Endothelial cell of umbilical vein (primary cell): ENCODE results near the gene NGLY1. TPM values are rescaled to one million over a fixed set of nuclear protein-coding genes. Genes with fewer than 3 reads are reported as not detected.

ENCODE experiments used
- BruUV-seq: library from RNA; stranded (reverse); fragments of 400-500 nt; replicated peaks from 2 replicates; lab custom pipeline; 2021; lab: Mats Ljungman, UMichigan
- CTCF ChIA-PET: fragments of 300-600, 350-600 bp; sonication (Branson Sonifier 250); formaldehyde crosslinking; loops from one replicate; lab custom pipeline; 2021; ENCODE audit warnings: antibody characterized with exemption, inconsistent platforms; lab: Charles Lee
- POLR2A ChIA-PET: fragments of 300-600, 350-600 bp; sonication (Branson Sonifier 250); formaldehyde crosslinking; loops from one replicate; lab custom pipeline; 2021; ENCODE audit warnings: antibody characterized with exemption, inconsistent platforms; lab: Charles Lee
- DNase-seq: peaks from one replicate; pipeline ENCODE4 v3.0.0-alpha.2; 2011; ENCODE audit warnings: low read depth, low spot score
- FAIRE-seq: peaks from 2 replicates; lab custom pipeline; 2011; peaks lifted over from hg19 to GRCh38; lab: Jason Lieb, UNC
- H2AFZ ChIP-seq: 2 replicates; pipeline ENCODE4 v1.6.0; 2012; ENCODE audit warnings: low read depth, low read length, control low read depth, inconsistent platforms
- H3K27ac ChIP-seq: 2 replicates; pipeline ENCODE4 v1.5.1; 2011; ENCODE audit warnings: low read depth, mild to moderate bottlenecking, control low read depth, low read length, moderate library complexity; ENCODE audit not compliant: insufficient read depth
- H3K27me3 ChIP-seq, 2 experiments: 2 replicates each; pipeline versions ENCODE4 v1.6.0 to v1.6.1; 2011; ENCODE audit warnings: low read length in 2 of 2, mixed read lengths in 1 of 2; ENCODE audit not compliant: control insufficient read depth in 2 of 2, insufficient read depth in 2 of 2
- H3K36me3 ChIP-seq, 2 experiments: 2 replicates in 1 of 2; 3 replicates in 1 of 2; pipeline ENCODE4 v1.5.1; 2011; ENCODE audit warnings: low read length in 2 of 2, mild to moderate bottlenecking in 1 of 2, moderate library complexity in 1 of 2; ENCODE audit not compliant: control insufficient read depth in 2 of 2, insufficient read depth in 2 of 2; ENCODE audit errors: extremely low read depth in 1 of 2
- H3K4me1 ChIP-seq: 3 replicates; pipeline ENCODE4 v1.5.1; 2011; ENCODE audit warnings: mild to moderate bottlenecking, low read length; ENCODE audit not compliant: control insufficient read depth, insufficient read depth; ENCODE audit errors: extremely low read depth
- H3K4me2 ChIP-seq: 2 replicates; pipeline ENCODE4 v1.6.1; 2011; ENCODE audit warnings: low read length, control low read depth, mixed read lengths; ENCODE audit not compliant: insufficient read depth
- H3K4me3 ChIP-seq, 3 experiments: fragments of 200-600 bp in 1 of 3; sonication (generic), shearing (Covaris generic) in 1 of 3; replicated peaks in 1 of 3; 2 replicates each; pipeline ENCODE4 v1.5.1; 2011 to 2016; ENCODE audit warnings: control low read depth in 3 of 3, low read length in 3 of 3, mild to moderate bottlenecking in 2 of 3, inconsistent platforms in 1 of 3, low read depth in 1 of 3, moderate library complexity in 1 of 3; ENCODE audit not compliant: insufficient read depth in 1 of 3
- H3K79me2 ChIP-seq: 2 replicates; pipeline ENCODE4 v1.6.0; 2012; ENCODE audit warnings: low read length, inconsistent platforms; ENCODE audit not compliant: control insufficient read depth, insufficient read depth
- H3K9ac ChIP-seq: replicated peaks from 2 replicates; pipeline ENCODE3; 2011; ENCODE audit warnings: low read length, control low read depth; ENCODE audit not compliant: insufficient read depth; ENCODE audit errors: extremely low read depth
- H3K9me1 ChIP-seq: replicated peaks from 3 replicates; pipeline ENCODE4 v1.6.0; 2011; ENCODE audit warnings: mild to moderate bottlenecking, low read length; ENCODE audit not compliant: control insufficient read depth, insufficient read depth; ENCODE audit errors: extremely low read depth
- H3K9me3 ChIP-seq: replicated peaks from 2 replicates; pipeline ENCODE4 v1.5.1; 2012; ENCODE audit warnings: low read length, inconsistent platforms; ENCODE audit not compliant: control insufficient read depth, insufficient read depth
- H4K20me1 ChIP-seq: replicated peaks from 2 replicates; pipeline ENCODE3; 2011; ENCODE audit warnings: mild to moderate bottlenecking, low read length; ENCODE audit not compliant: control insufficient read depth, insufficient read depth; ENCODE audit errors: extremely low read depth
- EZH2 ChIP-seq: IDR thresholded peaks from 2 replicates; pipeline ENCODE4 v1.6.1; 2012; ENCODE audit warnings: borderline replicate concordance, low read depth, mild to moderate bottlenecking, moderate library complexity, low read length, inconsistent platforms; ENCODE audit not compliant: severe bottlenecking
- FOS ChIP-seq: IDR thresholded peaks from 2 replicates; pipeline ENCODE4 v1.6.1; 2011; ENCODE audit warnings: mild to moderate bottlenecking, low read length, moderate library complexity, borderline replicate concordance; ENCODE audit not compliant: insufficient read depth
- GATA2 ChIP-seq: IDR thresholded peaks from 2 replicates; pipeline ENCODE4 v1.7.0; 2011; ENCODE audit warnings: low read depth, mild to moderate bottlenecking, moderate library complexity, mixed read lengths, low read length; ENCODE audit not compliant: insufficient read length, insufficient read depth
- JUN ChIP-seq: IDR thresholded peaks from 2 replicates; pipeline ENCODE4 v1.6.1; 2011; ENCODE audit warnings: borderline replicate concordance, low read depth; ENCODE audit not compliant: insufficient read length, insufficient read depth
- MYC ChIP-seq: IDR thresholded peaks from one replicate; pipeline ENCODE4 v1.6.1; 2011; ENCODE audit warnings: mild to moderate bottlenecking, low read depth, low read length
- POLR2A ChIP-seq: IDR thresholded peaks from 2 replicates; pipeline ENCODE4 v1.6.1; 2012; ENCODE audit warnings: low read depth, mild to moderate bottlenecking, control low read depth, low read length
- POLR2AphosphoS5 ChIP-seq: IDR thresholded peaks from 2 replicates; pipeline ENCODE4 v1.6.1; 2012; ENCODE audit warnings: low read depth, mild to moderate bottlenecking, control low read depth, low read length, moderate library complexity; ENCODE audit not compliant: insufficient read depth
- dilution Hi-C: fragments of 300-500 bp; cut with MboI; formaldehyde crosslinking; loops from one replicate; pipeline ENCODE4 v1.15.0; 2019; ENCODE audit warnings: low sequenced_read_pairs; ENCODE audit not compliant: extremely low pct_ligation_motif_present
- intact Hi-C: fragments of 100-400 bp; cut with micrococcal nuclease; formaldehyde crosslinking; loops from one replicate; pipeline ENCODE4 v1.10.0; 2022
- polyA plus RNA-seq, 4 experiments: library from polyadenylated mRNA; depleted of rRNA in 3 of 4; stranded (reverse) in 3 of 4; unstranded in 1 of 4; fragments of >200 nt; gene quantifications; 2 replicates each; pipeline versions ENCODE4 v1.2.1 to v1.2.3, GENCODE V29; 2011 to 2012; ENCODE audit warnings: missing spikeins in 1 of 4
- total RNA-seq: library from RNA; stranded (reverse); gene quantifications from 2 replicates; pipeline ENCODE4 v1.2.3, GENCODE V29; 2021
- TF ChIP-seq, protein P1 (sequence below), 2 donors: IDR thresholded peaks; 1 replicate in 1 of 2; 2 replicates in 1 of 2; pipeline ENCODE4 v1.5.1; 2011; ENCODE audit warnings: low read length in 2 of 2, mild to moderate bottlenecking in 2 of 2, moderate library complexity in 2 of 2, control low read depth in 1 of 2, inconsistent platforms in 1 of 2, low read depth in 1 of 2; ENCODE audit not compliant: insufficient read depth in 1 of 2; ENCODE audit errors: extremely low read depth in 1 of 2
- TF ChIP-seq, protein P2 (sequence below): IDR thresholded peaks from 2 replicates; pipeline ENCODE4 v1.6.1; 2011; ENCODE audit not compliant: insufficient read depth, insufficient read length

The NGLY1 gene
- total and polyA plus RNA-seq, 2 donors (not counting 3 experiments of a cell fraction or from before 2014, with no cell fraction given): 5.3 to 29.6 TPM

DNA sequence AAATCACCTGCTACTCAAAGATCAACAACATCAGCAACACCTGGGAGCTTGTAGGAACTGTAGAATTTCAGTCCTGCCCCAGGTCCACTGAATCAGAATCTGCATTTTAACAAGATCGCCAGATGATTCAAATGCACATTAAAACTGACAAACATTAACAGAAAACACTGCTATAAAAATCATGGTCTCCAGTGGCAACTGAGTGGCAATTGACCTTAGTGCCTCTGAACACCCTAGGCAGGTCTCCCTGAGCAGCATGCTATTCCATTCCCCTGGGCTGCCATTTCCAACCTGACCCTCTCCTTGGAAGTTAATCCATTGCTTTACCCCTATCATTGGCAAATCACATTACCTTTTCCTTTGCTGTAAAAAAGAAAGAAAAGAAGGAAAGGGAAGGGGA lies 95.5 kb downstream of the NGLY1 start:
- H3K36me3 ChIP-seq: no peaks in the 10 kb centered on the region
- no peak for FAIRE-seq
- H3K27ac ChIP-seq: no peak overlapping the region
- no peak overlapping the region for H3K4me2 ChIP-seq
- H2AFZ ChIP-seq: no peak overlapping the region
- H3K4me1 ChIP-seq: peaks cover 21% of the 10 kb centered on the region
- TF ChIP-seq POLR2A (no peak), JUN (no peak), MYC (no peak), GATA2 (no peak), FOS (no peak), POLR2AphosphoS5 (no peak), EZH2 (no peak)
- TF ChIP-seq, protein P1, sequence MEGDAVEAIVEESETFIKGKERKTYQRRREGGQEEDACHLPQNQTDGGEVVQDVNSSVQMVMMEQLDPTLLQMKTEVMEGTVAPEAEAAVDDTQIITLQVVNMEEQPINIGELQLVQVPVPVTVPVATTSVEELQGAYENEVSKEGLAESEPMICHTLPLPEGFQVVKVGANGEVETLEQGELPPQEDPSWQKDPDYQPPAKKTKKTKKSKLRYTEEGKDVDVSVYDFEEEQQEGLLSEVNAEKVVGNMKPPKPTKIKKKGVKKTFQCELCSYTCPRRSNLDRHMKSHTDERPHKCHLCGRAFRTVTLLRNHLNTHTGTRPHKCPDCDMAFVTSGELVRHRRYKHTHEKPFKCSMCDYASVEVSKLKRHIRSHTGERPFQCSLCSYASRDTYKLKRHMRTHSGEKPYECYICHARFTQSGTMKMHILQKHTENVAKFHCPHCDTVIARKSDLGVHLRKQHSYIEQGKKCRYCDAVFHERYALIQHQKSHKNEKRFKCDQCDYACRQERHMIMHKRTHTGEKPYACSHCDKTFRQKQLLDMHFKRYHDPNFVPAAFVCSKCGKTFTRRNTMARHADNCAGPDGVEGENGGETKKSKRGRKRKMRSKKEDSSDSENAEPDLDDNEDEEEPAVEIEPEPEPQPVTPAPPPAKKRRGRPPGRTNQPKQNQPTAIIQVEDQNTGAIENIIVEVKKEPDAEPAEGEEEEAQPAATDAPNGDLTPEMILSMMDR (IDR thresholded peaks at IDR 0.05; ENCODE audit: extremely low read depth in 1 of 2, insufficient read depth in 1 of 2, low read depth in 1 of 2, low read length in 2 of 2): no peak
- TF ChIP-seq, protein P2, sequence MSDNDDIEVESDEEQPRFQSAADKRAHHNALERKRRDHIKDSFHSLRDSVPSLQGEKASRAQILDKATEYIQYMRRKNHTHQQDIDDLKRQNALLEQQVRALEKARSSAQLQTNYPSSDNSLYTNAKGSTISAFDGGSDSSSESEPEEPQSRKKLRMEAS: no peak
- no peaks in the 10 kb centered on the region for H3K27me3 ChIP-seq
- H3K4me3 ChIP-seq: no peak overlapping the region
- H3K9ac ChIP-seq: no peak overlapping the region
- dilution Hi-C loops: no loop called here
- no peaks in the 10 kb centered on the region for H4K20me1 ChIP-seq
- H3K9me1 ChIP-seq: no peaks in the 10 kb centered on the region
- no peaks in the 10 kb centered on the region for H3K79me2 ChIP-seq
- no TSS peak for BruUV-seq
- intact Hi-C loops: no loop called here
- CTCF ChIA-PET: interaction anchor here (2.1 kb wide), 1 partner anchor 40 kb away, joined by 9 read pairs; no protein-coding TSS in a partner anchor
- no peak for DNase-seq
- H3K9me3 ChIP-seq: no peaks in the 10 kb centered on the region
- POLR2A ChIA-PET: no interaction called here
